PC-3 (cell line): ENCODE results near the gene EDN3. TPM values are rescaled to one million over a fixed set of nuclear protein-coding genes. Genes with fewer than 3 reads are reported as not detected.

Experiments
- ATAC-seq: fragments of 200-7000 bp; cut with Tn5 transposase; 2 replicates; pipeline ENCODE4 v1.9.1; 2020; ENCODE audit warnings: mild to moderate bottlenecking, moderate library complexity
- BruUV-seq: library from RNA; stranded (reverse); fragments of 400-500 nt; replicated peaks from 2 replicates; lab custom pipeline; 2021; lab: Mats Ljungman, UMichigan
- CTCF ChIA-PET: fragments of 300-600 bp; sonication (Branson Sonifier 250); formaldehyde crosslinking; loops from one replicate; lab custom pipeline; 2022; ENCODE audit warnings: antibody characterized with exemption; lab: Charles Lee
- POLR2A ChIA-PET: fragments of 300-600 bp; sonication (Branson Sonifier 250); formaldehyde crosslinking; loops from one replicate; lab custom pipeline; 2022; ENCODE audit warnings: antibody characterized with exemption; ENCODE audit not compliant: unreplicated experiment; lab: Charles Lee
- DNase-seq: peaks from one replicate; pipeline ENCODE4 v3.0.0-alpha.2; 2015
- H2AFZ ChIP-seq: fragments of 300-600 bp; sonication (generic); 2 replicates; pipeline ENCODE4 v1.6.0; 2016; ENCODE audit warnings: antibody characterized with exemption, low read length
- H3F3A ChIP-seq: fragments of 300-600 bp; sonication (generic); one replicate; pipeline ENCODE4 v1.6.0; 2017; ENCODE audit warnings: antibody characterized with exemption, low read length, control low read depth, mild to moderate bottlenecking; ENCODE audit not compliant: unreplicated experiment
- H3K27ac ChIP-seq: fragments of 300-600 bp; sonication (generic); 2 replicates; pipeline ENCODE4 v1.5.1; 2016; ENCODE audit warnings: mild to moderate bottlenecking, low read length
- H3K27me3 ChIP-seq: fragments of 300-600 bp; sonication (generic); 2 replicates; pipeline ENCODE4 v1.6.1; 2016; ENCODE audit warnings: low read length, mixed read lengths
- H3K36me3 ChIP-seq: fragments of 300-600 bp; sonication (generic); 2 replicates; pipeline ENCODE4 v1.6.1; 2016; ENCODE audit warnings: low read depth, mixed run types, low read length, mixed read lengths
- H3K4me1 ChIP-seq: fragments of 300-600 bp; sonication (generic); 2 replicates; pipeline ENCODE4 v1.5.1; 2016; ENCODE audit warnings: low read length; ENCODE audit not compliant: insufficient read depth
- H3K4me2 ChIP-seq: fragments of 300-600 bp; sonication (generic); 2 replicates; pipeline ENCODE4 v1.6.0; 2016; ENCODE audit warnings: low read length
- H3K4me3 ChIP-seq: fragments of 300-600 bp; sonication (generic); 2 replicates; pipeline ENCODE4 v1.5.1; 2016; ENCODE audit warnings: mild to moderate bottlenecking, low read length, mixed read lengths
- H3K79me2 ChIP-seq: fragments of 300-600 bp; sonication (generic); 2 replicates; pipeline ENCODE4 v1.6.1; 2017; ENCODE audit warnings: low read length, mixed read lengths
- H3K9ac ChIP-seq: fragments of 300-600 bp; sonication (generic); 2 replicates; pipeline ENCODE4 v1.6.0; 2016; ENCODE audit warnings: mild to moderate bottlenecking, low read length
- H3K9me2 ChIP-seq: fragments of 300-600 bp; sonication (generic); replicated peaks from 2 replicates; pipeline ENCODE4 v1.6.1; 2016; ENCODE audit warnings: mixed run types, low read length, mixed read lengths
- H3K9me3 ChIP-seq: fragments of 300-600 bp; sonication (generic); 2 replicates; pipeline ENCODE4 v1.6.1; 2016; ENCODE audit warnings: low read length, mixed read lengths
- H4K20me1 ChIP-seq: fragments of 300-600 bp; sonication (generic); 2 replicates; pipeline ENCODE4 v1.6.1; 2016; ENCODE audit warnings: low read length, mixed read lengths
- CTCF ChIP-seq: fragments of 300-600 bp; sonication (generic); conservative IDR thresholded peaks from 2 replicates; pipeline ENCODE4 v1.5.1; 2017; ENCODE audit warnings: antibody characterized with exemption, low read depth, mild to moderate bottlenecking, low read length
- EZH2 ChIP-seq: fragments of 300-600 bp; sonication (generic); IDR thresholded peaks from one replicate; pipeline ENCODE4 v1.6.1; 2017; ENCODE audit warnings: antibody characterized with exemption, mild to moderate bottlenecking, low read length; ENCODE audit not compliant: unreplicated experiment
- EZH2phosphoT487 ChIP-seq: fragments of 300-600 bp; sonication (generic); IDR thresholded peaks from 2 replicates; pipeline ENCODE4 v1.6.1; 2018; ENCODE audit warnings: mild to moderate bottlenecking, antibody characterized with exemption, low read length, borderline replicate concordance
- intact Hi-C: fragments of 100-400 bp; cut with micrococcal nuclease; formaldehyde crosslinking; loops from 2 replicates; pipeline ENCODE4 v1.9.0; 2023
- total RNA-seq: library from RNA; depleted of rRNA; stranded (reverse); fragments of >200 nt; gene quantifications from 2 replicates; pipeline ENCODE4 v1.2.3, GENCODE V29; 2014

Gene EDN3
- total RNA-seq, 1 experiment from 2014 or later, result not detected

GRCh38 chr20:59299945-59300332, 472 bp upstream of the EDN3 start:
- ChIA-PET CTCF (no interaction called here), POLR2A (no interaction called here)
- H2AFZ ChIP-seq, result no peak overlapping the region
- H3K4me1 ChIP-seq, result no peaks in the 10 kb centered on the region
- H3K4me2 ChIP-seq, result no peak overlapping the region
- no peaks in the 10 kb centered on the region for H4K20me1 ChIP-seq
- no peaks in the 10 kb centered on the region for H3K36me3 ChIP-seq
- H3K4me3 ChIP-seq, result no peak overlapping the region
- no peaks in the 10 kb centered on the region for H3K9me2 ChIP-seq
- H3K9me3 ChIP-seq, result no peaks in the 10 kb centered on the region
- DNase-seq (no peak), ATAC-seq (no peak)
- intact Hi-C loops, result no loop called here
- H3K27me3 ChIP-seq, result peaks cover 98% of the 10 kb centered on the region
- no peak for TF ChIP-seq EZH2
- no peak for TF ChIP-seq CTCF
- no peak for TF ChIP-seq EZH2phosphoT487
- no peaks in the 10 kb centered on the region for H3K79me2 ChIP-seq
- H3K27ac ChIP-seq, result no peak overlapping the region
- BruUV-seq, result no TSS peak
- no peak overlapping the region for H3K9ac ChIP-seq
- no peaks in the 10 kb centered on the region for H3F3A ChIP-seq

DNA sequence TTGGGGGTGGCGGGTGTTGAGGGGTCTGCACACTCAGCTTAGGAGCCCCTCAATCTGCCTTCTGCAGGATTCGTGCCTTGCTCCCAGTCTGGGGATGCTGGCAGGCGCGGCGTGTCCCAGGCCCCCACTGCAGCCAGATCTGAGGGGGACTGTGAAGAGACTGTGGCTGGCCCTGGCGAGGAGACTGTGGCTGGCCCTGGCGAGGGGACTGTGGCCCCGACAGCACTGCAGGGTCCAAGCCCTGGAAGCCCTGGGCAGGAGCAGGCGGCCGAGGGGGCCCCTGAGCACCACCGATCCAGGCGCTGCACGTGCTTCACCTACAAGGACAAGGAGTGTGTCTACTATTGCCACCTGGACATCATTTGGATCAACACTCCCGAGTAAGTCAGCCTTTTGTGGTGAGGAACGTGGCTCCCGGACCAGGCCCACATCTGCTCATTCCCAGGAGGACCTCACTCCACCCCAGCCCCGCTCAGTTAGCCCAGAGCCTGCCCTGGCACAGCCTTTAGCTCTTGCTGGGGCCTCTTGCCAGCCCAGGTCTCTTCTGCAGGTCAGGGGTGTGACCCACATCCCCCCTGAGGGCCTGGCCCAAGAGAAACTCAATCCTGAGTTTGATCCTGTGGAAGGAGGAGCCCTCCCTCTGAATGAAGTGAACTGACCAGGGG, 1.1 kb downstream of the EDN3 start:
- Histone ChIP-seq H3K79me2 (no peaks in the 10 kb centered on the region), H3K4me3 (no peak overlapping the region), H2AFZ (no peak overlapping the region), H3K4me1 (no peaks in the 10 kb centered on the region), H3F3A (no peaks in the 10 kb centered on the region), H3K4me2 (no peak overlapping the region), H3K27me3 (peaks cover 98% of the 10 kb centered on the region), H3K27ac (no peak overlapping the region), H3K36me3 (no peaks in the 10 kb centered on the region), H3K9me3 (no peaks in the 10 kb centered on the region), H4K20me1 (no peaks in the 10 kb centered on the region), H3K9ac (no peak overlapping the region), H3K9me2 (no peaks in the 10 kb centered on the region)
- ATAC-seq, result no peak
- DNase-seq, result no peak
- intact Hi-C loops, result no loop called here
- TF ChIP-seq CTCF, result no peak
- TF ChIP-seq EZH2, result no peak
- TF ChIP-seq EZH2phosphoT487, result no peak
- BruUV-seq, result no TSS peak
- POLR2A ChIA-PET, result no interaction called here
- CTCF ChIA-PET, result no interaction called here

DNA sequence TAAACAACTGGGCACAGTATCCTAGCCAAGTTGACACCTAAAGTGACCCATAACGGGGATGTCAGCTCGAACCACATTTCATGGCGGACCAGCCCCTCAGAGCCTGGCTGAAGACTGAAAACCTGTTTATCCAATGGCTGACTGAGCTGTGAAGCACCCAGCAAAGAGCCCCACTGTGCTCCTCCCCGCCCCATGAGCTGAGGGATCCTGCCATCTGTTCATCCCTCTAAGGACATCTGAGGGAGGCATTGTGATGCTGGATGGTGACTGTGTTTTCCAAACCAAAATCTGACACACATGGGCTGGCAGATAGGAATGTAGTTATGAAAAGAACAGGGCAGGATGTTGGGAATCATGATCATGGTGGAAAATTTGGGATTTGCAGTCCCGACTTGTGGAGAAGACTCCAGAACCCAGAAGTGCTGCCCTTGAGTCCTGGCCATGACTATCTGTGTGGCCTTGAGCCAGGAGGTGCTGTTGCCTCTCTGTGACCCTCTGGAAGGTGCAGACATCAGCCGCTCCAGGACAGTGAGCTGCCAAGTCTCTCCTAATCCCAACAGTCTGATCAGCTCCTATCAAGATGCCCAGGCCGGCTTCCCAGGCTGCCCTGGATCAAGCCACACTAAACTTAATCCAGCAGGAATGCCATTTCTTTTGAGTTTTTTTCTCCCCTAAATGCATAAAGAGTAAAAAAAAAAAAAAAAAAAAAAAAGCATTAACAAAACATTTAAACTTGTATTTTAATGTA, 5.7 kb downstream of the EDN3 start:
- TF ChIP-seq EZH2 (no peak), CTCF (no peak), EZH2phosphoT487 (no peak)
- Histone ChIP-seq H4K20me1 (no peaks in the 10 kb centered on the region), H3K4me1 (no peaks in the 10 kb centered on the region), H2AFZ (no peak overlapping the region), H3F3A (no peaks in the 10 kb centered on the region), H3K9me2 (no peaks in the 10 kb centered on the region), H3K79me2 (no peaks in the 10 kb centered on the region), H3K4me2 (no peak overlapping the region), H3K9ac (no peak overlapping the region), H3K36me3 (no peaks in the 10 kb centered on the region), H3K27ac (no peak overlapping the region), H3K4me3 (no peak overlapping the region), H3K27me3 (peaks cover 95% of the 10 kb centered on the region), H3K9me3 (no peaks in the 10 kb centered on the region)
- ChIA-PET CTCF (no interaction called here), POLR2A (no interaction called here)
- DNase-seq (no peak), ATAC-seq (no peak)
- intact Hi-C loops, result no loop called here
- no TSS peak for BruUV-seq
